KG1 (cell line): Measurements from ENCODE around the gene DEDD2.

Experiments
- DNase-seq: peaks from one replicate; lab custom pipeline; 2025; lab: John Stamatoyannopoulos, UW

DEDD2 gene

DNA sequence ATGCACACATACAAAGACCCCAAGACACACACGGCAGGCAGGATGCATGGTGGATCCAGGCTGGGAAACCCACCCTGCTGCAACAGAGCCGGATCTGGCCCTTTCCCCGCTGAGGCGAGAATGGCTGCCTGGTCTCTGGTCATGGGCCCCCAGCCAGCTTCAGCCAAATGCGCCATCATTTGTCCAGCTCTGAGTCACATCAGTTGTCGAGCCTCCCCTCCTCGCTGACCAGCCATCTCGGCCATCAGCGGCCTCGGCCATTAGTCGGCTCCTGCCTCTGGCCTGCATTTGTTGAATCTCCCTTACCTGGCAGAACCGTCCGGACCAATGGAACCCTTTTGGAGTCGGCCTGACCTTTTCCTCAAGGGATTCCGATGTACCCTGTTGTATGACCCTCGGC, 46.8 kb downstream of the DEDD2 start:
- DNase-seq = no peak

DNA sequence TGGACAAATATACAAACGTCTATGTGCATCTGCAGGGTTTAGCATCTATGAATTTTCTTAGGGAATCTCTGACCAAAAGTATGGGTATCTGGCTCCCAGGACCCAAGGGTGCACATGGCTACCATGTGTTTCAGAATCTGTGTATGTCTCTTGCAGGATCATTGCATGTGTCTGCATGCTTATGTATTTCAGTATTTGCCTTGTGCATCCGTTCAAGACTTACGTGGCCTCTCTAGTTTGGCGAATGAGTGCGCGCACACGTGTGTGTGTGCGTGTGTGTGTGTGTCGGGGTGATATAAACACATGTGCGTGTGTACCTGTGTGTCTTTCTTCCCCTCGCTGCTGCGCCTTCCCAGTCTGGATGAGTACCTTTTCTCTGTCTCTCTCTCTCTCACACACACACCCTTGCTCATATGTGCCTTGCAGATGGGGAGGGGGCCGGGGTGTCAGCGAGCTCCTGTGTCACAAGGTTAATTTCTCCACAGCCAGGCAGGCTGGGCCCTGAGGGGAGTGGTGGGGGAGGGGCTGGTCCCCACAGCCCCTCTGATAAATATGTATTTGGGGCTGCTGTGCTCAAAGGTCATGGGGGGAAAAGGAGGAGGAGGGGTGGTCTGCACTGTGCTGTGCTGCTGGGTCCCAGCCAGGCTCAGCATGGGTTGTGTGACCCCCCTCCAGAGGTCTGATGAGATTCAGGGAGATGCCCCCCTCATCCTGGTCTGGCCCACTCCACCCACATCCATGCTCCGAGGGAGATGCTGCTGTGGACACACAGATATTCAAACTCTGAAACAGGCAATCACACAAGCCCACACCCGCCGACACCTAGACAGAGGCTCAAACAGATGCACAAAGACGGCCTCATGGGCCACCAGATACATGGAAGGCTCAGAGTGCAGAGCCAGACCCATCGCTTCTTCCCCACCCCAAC, 47.7 kb downstream of the DEDD2 start:
- DNase-seq = no peak

DNA sequence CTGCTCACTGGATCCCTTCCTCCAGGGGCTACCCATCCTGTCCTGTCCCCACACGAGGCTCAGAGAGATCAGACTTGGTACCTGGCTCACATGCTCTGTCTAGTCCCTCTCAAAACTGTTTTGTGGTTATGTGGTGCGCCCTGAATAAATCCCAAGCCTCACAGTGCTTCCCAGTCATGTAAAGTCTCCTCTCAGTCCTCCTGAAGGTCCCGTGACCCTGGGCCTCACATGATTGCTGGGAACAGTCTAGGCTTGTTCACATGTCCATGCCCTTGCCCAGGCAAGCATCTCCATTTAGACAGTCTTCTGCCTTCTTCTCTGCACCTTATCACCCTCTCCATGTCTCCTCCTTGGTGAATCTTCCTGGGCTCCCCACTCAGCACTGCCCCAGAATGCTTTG, 49.3 kb downstream of the DEDD2 start:
- DNase-seq = no peak

DNA sequence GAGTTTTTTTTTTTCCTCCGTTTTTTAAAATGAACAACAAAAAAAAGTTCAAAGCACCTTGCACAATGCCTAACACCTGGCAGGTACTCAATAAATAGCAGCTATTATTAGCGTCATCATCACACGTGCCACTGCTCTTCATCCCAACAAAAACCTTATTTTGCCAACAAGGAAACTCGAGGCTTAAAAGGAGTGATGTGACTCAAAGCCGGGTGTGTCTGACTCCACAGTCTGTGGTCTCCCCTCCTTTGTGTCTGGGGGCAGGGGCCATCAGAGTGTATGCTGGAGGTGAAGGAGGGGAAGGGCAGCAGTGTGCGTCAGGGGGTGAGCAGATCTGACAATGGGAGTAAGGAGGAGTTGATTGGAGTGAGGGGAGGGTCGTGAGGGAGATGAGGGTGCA, 51.2 kb downstream of the DEDD2 start:
- no peak for DNase-seq

DNA sequence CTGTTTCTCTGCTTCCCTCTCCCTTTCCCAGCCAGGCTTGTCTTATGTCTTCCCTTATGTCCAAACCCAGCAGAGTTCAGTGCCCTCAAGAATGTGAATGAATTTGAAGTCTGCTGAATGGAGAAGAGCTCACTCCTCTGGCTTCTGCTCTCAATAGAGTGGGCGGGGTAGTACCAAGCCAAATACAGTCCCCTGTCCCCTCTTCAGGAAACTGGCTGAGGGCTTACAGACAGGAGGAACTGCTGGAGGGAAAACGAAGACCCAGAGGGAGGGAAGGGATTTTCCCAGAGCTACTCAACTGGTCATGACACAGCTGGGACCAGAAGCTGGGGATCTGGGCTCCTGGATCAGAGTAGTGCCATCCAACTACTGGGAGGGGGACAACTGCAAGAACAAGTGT, 52.3 kb downstream of the DEDD2 start:
- DNase-seq = no peak

DNA sequence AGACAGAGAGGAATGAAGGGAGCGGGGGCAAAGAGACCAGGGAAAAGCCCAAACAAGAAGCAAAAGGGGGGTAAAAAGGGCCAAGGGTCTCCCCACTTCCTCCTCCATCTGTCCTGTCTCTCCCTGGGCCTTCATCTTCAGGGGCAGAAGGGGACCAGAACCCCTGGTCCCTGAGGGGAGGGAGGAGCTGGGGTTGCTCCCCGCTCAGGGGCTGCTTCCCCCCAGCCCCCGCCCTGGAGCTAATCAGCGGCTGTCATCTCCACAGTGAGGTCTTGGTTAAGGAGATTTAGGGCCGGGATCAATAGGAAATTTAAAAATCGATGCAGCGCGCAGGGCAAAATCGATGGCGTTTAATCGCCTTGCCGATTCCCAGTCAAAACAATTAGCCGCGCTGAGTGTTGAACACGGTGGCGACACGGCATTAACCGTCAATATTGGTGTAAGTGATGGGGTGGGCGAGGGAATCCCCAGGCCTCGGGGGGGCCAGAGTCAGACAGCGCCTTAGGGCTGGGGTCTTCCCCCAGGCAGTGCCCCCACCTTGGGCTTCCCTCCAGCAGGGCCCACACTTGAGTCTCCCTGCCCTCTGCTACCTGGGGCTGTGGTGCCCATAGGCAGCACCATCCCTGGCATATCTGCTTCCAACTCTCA, 55.7 kb downstream of the DEDD2 start:
- DNase-seq = no peak

DNA sequence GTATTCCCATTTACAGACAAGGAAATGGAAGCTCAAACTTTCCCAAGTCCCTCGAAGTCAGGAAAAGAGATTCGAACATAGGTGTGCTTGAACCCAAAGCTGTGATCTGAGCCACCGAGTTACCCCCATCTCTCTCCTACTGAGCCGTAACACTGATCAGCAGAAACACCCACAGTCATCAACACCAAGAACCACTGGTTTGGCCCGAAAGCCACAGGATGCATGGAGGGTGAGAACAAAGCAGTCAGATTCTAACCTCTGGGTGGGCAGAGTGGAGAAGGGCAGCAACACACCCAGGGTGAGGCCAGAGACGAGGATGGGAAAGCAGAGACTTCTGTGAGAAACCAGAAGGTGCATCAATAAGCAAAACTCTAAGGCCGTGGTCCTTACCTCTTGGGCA, 57.5 kb downstream of the DEDD2 start:
- no peak for DNase-seq

DNA sequence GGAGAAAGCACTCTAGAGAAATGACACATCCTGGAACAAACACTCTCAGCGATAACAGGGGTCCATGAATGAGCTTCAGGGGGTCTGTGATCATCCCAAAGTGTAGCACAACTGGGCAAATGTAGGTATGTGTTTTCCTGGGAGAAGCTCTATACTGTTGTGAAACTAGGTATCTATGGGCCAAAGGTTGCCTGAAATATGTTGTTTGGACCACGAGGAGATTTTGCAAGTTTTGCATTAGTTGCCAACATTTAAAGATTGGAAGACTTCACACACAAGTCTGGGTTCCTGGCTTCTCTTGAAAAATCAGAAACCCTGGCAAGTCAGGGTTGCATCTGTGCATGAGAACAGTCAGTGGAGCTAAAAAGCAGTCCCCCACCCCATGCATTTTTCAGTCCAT, 58.6 kb downstream of the DEDD2 start:
- no peak for DNase-seq

DNA sequence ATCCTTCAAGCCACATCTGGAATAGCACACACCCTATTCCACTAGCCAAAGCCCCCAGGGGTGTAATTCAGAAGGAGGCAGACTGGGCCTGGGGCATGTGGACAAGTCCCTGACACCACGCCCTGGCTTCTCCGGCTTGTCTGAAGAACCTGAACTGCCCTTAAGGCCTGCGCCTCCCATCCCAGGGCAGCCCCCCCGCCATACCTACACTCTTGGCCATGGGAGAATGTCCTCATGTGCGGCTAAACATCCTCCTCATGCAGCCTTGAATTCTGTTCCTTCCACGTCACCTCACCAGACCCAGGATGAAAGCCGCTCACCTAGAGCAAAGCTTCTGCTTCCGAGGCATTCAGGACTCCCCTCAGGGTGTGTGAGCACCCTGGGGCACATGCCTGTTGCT, 60.9 kb downstream of the DEDD2 start:
- no peak for DNase-seq

DNA sequence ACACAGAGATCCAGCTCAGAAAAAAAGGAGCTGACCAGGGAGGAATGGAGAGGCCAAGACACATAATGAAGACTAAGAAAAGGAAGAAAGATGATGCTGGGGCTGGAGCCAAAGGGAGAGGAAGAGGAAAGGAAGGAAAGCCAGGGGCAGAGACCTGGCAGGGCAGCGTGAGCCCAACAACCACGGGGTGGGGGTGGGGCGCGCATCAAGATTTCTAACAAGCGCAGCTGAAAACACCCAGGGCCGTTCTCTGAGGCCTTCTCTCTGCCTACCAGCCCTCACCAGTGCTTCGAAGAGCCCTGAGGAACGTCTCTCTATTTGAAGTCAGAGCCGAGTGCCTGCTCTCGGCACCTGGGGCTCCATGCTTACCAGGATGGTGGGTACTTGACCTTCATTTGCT, 61.7 kb downstream of the DEDD2 start:
- DNase-seq = no peak

DNA sequence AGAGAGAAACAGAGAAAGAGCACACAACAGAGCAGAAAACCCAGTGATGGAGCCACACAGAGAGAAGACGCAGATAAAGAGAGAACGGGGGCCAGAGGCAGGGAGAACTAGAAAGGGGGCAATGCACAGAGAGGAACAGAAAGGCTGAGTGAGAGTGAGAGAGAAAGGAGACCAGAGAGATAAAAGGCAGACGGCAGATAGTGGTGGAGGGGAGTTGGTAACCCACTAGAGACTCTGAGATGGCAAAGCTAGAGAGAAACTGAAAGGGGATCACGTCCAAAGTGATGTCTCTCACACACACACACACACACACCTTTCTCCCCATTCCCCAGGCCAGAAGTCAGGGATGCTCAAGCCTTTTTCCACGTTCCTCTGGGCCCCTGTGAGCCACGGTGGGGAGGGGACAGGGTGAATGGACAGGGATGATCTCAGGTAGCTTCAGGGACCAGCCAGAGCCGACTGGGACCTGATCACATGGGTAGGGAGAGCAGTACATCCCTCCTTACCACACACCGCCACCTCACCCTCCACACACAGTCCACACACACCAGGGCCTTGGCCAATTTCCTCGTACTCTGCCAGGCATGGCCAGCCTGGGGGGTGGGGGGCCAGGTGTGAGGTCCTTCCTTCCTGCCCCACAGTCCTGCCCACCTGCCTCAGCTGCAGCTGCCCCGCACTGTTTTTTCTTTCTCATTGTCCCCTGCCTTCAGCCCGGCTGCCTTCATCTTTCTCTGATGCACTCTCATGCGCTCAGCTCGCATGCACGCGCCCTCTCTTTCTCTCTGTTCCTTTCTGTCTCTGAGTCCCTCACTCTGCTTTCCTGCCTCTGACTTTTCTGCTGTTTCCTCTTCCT, 62.8 kb downstream of the DEDD2 start:
- no peak for DNase-seq

DNA sequence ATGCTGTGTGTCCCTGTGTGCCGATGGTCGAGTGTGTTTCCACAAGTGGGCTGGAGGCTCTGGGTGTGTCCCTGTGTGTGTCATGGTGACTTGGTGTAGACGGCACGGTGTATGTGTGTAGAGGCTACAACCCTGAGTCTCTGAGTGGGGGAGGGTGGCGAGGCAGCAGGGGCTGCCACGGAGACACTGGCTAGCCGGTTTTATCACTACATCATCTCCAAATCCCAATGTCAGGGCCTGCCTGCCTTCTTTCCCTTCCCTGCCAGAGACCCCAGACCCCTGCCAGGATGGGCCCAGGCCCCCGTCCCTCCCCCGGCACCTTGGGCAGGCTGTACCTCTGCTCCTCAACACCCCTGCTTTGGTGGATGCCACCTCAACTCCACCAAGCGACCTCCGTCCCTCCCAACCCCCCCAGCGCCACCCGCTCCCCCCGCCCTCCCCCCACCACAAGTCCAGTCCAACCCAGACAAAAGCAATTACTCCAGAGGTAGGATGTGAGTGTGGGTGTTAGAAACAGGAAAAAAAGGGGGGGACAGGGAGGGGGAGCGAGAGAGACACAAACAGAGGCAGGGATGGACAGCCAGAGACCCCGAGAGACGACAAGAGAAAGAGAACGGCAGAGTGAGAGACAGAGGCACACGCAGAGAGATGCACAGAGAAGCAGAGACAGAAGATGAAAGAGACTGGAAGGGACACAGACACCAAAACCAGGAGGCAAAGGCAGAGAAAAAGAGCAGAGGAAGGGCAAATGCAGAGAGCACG, 63.6 kb downstream of the DEDD2 start:
- DNase-seq = no peak

DNA sequence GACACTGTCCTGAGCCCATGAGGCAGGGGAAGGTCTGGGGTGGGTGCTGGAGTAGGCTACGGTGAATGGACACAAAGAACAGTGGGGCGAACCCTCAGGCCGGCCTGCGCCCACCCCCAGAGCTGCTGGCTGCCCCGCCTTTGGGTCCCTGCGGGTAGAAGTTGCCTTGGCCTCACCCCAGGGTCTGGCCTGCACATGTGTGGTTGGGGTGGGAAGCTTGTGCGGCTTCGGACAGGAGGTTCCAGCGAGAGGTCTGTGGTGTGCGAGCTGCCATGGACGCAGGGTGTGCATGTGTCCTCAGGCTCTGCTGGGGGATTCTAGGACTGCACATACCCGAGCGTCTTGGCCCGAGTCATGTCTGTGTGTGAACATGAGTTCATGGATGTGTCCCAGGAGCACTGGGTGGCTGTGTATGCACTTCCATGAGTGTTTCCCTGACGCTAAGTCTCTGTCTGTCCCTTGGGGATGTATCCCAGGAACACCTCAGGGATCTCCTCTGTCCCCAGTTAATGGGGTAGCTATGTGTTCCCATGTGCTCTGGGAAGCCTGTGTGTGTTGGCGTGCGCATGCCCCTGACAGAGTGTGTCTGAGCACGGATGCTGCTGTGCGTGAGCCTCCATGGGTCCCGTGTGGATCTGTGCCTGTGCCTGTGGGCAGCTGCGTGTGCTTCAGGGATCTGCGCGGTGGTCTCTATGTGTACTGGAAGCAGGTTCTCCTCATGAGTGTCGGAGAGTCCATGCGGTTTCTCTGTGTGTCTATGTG, 64.4 kb downstream of the DEDD2 start:
- no peak for DNase-seq

DNA sequence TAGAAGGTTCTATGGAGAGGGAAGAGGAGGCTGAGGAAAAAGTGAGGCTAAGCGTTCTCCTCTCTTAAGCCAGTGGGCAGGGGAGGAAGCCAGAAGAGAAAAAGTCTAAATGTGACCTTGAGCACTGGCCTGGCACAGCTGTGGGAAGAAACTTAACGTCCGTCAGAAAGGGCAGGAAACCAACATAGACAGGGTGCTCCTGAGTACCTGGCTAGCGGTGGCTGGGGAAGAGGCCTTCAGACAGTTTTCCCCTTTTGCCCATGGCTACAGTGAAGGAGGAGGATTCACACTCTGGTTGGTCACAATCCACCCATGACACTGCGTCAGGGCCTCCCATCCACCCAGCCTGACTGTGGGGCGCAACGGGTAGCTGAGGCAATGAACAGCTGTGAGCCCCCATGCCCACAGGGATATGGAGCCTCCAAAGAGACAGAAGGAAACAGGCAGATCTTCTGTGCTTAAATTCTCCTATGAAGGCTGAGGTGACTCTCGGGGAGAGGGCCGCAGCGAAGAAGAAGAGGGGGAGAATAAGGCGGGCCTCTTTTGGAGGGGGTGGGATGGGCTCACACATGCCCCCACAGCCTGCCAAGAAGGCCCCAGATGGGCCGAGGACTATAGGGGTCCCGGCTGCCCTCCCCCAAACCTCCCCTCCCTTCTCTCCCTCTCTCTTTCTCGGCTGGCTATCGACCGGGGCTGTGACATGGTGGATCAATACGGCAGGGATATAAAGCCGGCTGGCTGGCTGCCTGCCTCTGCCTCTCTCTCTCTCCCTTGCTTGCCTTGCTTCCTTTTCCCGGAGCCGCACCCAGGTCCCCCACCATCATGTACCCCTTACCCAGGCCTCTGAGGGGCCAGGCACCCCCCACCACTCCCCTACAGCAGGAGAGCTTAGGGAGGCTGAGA, 65.4 kb downstream of the DEDD2 start:
- DNase-seq = no peak

DNA sequence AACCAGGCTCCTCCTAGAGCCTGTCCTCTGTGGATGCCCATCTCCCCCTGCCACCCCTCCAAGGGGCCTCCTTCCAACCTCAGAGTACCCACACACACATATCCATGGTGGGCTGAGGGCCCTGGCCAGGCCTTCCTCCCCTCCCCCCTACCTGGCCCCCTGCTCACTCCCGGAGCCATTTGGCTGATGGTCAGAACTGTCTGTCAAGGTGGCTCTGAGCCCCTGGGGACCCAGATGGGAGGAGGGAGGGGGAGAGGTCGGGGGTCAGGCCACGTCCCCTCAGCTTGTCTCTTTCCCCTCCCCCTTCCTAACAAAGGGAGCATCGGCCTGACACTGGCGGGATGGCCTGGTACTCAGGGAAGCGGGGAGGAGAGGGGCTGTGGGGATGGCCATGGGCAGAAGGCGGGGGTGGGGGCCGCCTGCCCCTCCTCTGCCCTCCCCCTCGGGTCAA, 66.5 kb downstream of the DEDD2 start:
- no peak for DNase-seq

DNA sequence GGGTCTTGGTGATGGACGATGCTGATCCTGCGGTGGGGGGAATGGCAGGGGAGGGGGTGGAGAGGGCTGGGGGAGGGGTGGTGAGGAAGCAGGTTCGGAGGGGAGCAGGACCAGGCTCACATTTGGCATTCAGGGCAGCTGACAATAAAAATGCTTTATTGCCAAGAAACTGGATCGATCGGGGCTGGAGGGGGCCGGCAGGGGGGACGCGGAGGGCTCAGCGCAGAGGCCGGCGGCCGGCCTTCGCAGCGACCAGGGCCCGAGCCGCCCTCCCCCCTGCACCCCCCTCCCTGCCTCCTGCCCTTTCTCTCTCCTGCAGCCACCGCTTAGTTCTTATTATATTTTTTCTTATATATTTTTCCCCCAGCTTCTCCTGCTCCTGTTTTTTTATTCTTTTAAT, 67.1 kb downstream of the DEDD2 start:
- no peak for DNase-seq

DNA sequence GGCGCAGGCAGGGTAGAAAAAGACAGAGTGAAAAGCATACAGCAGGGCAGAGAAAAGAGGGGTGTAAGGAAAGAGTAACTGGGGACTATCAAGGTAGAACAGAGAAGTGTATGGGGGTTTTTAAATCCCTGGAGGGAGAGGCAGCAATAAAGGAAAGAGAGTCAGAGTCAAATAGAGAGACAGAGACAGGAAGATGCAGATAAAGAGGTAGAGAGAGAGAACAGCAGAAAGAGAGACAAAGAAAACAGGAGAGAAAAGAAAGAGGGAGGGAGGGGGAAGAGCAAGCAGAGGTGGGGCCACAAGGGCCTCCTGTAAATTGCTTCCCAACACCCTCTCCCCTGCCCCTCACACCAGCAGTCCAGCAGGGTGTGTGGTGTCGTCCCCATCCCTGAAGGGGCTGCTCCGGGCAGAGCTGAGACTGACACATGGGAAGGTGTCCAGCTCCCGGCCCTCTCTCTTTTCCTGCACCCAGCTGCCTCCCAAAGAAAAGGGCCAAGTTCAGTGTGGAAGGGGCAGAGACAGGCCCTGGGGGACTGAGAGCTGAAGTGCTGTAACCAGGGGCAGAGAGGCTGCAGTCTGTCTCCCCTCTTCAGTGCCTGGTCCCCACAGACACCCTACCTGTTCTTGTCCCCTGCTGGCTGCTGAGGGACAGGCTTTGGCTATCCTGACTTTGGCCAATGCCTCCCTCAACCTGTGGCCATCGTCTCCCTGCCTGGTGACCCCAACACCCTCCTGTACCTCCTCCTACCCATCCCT, 67.9 kb downstream of the DEDD2 start:
- no peak for DNase-seq
